GM21737 (cell line): Measurements from ENCODE around the gene PRELP.

Source experiments
- ATAC-seq: cut with Tn5 transposase; IDR thresholded peaks from one replicate; pipeline ENCODE4 v1.9.1; 2021; ENCODE audit warnings: mild to moderate bottlenecking, moderate library complexity; ENCODE audit not compliant: unreplicated experiment

PRELP gene

DNA sequence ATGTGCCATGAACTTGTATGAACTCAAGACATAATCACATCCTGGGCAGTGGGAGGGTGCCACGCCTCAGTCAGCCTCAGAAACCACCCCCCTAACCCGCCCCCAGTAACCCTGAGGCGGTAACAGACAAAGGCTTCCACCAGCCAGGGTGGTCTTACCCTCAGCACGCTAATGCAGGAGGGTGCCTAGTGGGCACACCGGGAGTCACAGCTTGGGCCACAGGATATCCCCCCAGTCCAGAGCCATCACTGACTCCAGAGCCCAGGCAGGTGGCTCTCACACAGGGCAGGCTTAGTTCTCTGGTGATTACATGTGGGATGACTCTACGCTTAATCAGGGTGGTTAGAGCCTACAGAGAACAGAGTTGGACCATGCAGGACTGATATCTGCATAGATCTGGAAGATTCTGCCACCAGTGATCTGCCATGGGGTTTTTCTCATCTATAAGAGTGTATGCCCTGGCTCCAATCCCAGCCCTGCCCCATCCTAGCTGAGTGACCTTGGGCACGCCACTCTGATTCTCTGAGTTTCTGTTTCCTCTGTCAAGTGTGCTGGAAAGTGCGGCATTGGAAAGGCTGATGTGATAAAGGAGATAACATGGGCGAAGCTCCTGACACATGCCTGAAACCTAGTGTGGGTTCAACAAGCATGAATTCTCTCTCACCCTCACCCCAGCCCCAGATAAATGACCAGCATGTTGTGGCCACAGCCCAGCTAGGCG is 45.6 kb downstream of the PRELP start:
- ATAC-seq, result no peak

GRCh38 chr1:203521812-203522211 is 46.2 kb downstream of the PRELP start:
- ATAC-seq, result no peak

DNA sequence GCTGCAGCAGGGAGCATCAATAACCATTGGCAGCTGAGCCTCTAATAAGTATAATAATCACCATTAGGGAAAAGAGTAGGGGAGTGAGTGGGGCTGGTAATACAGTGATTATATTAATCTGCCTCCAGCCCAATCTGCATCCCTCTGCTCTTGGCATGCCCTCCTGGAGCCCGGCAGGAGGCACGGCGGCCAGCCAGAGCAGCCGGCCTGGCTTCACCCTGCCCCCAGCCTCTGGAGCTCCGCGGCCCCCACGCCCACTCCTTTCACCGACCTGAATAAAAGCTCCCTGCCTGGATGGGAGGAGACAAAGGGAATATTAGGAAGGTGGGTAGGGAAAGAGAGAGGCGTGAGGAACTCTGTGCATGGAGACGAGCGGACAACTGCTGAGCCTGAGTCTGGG is 46.6 kb downstream of the PRELP start:
- no peak for ATAC-seq

DNA sequence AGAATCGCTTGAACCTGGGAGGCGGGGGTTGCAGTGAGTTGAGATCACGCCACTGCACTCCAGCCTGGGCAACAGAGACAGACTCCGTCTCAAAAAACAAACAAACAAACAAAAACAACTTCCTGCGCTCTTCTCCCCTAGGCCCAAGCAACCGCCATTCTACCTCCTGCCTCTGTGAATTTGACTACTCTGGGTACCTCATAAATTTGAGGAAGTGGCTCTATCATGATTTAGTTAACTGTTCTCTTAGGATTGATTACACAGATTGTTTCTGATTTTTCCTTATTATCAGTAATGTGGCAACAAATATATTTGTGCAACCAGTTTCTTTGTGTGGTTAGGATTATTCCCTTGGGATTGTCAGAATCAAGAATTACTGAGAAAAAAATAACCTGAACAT is 48.1 kb downstream of the PRELP start:
- ATAC-seq, result no peak

GRCh38 chr1:203524152-203524551 is 48.5 kb downstream of the PRELP start:
- no peak for ATAC-seq

DNA sequence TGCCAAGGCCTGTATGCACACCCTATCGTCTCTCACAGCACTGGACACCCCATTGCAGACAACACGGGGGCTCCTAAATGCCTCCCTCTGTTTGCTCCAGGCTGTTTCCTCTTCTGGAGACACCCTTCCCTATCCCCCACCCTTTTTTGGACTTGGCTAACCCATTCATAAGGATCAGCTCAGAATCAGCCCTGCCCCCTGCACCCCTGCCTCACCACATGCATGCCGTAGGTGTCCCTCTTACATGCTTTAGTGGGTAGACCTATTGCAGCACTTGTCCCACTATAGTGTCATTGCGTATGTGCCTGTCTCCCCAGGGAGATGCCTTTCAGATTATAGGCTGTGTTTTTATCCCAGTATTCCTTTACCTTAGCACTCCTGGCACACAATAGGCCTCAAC is 49.2 kb downstream of the PRELP start:
- ATAC-seq, result no peak

GRCh38 chr1:203525685-203526084 is 50.1 kb downstream of the PRELP start:
- ATAC-seq, result no peak

DNA sequence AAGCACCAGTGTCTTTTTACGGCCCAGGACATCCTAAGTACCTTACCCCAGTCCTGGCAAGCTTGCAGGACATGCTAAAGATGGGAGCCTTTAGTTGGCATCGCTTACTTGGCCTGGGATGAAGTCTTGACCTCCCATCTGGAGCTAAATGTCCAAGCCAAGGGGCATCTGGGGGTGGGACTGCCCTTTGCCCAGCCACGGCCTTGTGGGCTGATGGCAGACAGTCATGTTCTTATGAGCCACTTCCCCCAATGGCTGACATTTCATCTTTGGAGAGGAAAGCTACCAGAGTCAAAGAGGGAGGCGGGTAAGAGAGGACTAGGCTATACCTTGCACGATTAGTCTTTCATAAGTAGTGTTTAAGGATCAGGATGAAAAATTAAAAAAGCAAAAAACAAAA is 50.5 kb downstream of the PRELP start:
- ATAC-seq, result no peak

DNA sequence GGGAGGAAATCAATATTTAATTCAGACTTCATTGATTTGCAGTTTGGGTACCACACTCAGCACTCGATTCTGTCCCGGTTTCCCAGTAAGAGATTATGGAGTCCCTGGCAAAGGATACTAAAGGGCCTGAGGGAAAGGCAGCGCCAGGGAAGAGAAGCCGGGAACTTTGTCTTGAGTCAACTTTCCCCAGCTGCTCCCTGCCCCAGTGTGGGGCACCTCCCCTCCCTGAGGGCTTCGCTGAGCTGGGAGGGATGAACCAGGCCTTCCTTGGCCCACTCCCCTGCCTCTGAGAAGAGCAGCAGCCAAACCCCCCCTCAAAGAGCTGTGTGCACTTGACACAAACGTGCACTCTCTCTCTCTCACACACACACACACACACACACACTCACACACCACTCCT is 51.0 kb downstream of the PRELP start:
- ATAC-seq, result no peak

GRCh38 chr1:203527013-203527412 is 51.4 kb downstream of the PRELP start:
- ATAC-seq, result no peak

DNA sequence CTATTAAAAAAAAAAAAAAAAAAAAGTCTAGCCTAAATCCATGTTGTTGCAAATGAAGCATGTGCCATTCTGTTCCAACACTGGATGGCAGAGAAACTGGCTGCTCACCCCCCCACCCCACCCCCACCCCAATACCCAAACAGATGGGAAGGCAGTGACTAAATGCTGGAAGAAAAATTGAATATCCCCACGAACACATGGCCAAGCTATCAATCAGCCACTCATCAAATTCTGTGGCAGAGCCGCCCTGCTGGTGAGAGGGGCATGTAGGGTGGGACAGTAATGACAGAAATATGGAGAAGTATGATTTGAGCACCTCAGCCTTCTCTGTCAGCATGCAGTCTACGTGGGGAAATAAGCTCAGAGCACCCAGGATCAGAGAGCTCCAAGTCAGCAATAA is 52.5 kb downstream of the PRELP start:
- ATAC-seq, result no peak

GRCh38 chr1:203528976-203529835 is 53.6 kb downstream of the PRELP start:
- no peak for ATAC-seq

DNA sequence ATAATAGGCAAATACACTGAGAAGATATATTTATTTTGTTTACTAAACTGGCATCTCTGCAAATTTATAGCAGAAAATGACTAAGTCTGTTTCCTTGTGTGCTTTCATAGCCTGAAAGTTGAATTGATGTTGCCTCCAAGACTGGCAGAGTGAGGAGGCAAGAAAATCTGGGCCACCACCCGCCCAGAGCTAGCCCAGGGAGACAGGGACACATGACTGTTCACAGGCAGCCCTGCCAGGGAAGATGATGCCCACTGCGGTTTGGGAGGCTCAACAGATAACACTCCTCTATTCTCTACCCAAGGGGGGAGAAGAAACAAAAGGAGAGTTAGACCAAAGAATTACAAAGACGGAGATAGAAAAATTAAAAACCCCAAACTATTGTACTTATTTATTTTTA is 55.5 kb downstream of the PRELP start:
- ATAC-seq, result no peak

- no peak for ATAC-seq
Observed at GRCh38 chr1:203534012-203534411, 58.4 kb downstream of the PRELP start.

DNA sequence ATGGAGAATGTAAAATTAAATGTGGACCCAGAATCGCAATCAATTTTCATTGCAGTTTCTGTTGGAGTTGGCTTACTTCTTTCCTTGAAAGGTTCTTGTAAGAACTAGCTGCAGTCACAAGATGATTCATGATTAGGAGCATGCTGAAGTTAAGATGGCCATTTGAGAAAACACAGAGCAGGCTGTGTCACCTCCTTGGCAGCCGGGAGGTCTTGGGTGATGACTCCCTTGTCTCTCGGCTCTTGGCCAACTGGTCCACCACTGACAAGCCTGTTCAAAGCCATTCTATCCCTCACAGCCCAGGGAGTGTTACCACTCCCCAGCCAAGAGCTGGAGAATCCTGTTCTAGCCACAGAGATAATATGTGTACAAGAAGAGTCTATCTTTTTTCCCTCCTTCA is 58.9 kb downstream of the PRELP start:
- ATAC-seq, result no peak

GRCh38 chr1:203536575-203536974 is 61.0 kb downstream of the PRELP start:
- ATAC-seq, result no peak

DNA sequence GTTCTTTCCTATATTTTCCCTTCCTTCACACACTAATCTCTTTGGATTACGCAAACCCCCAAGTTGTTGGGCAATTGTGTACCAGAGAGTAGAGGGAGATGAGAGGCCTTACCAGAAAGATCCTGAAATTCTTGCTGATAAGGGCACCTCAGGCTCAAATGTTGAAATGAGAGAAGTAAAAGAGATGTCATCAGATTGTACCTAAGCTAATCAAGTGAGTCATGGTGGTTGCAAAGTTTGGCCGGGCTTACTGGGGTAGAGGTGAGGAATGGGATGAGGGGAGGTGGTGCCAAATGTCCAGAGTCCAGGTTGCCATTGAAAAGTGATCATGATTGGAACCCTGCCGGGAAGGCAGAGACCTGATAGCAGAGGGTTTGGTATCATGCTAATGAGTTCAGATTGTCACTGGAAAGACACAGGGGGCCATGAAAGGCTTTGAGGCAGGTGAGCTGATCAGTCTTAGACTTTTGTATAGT is 61.4 kb downstream of the PRELP start:
- no peak for ATAC-seq

DNA sequence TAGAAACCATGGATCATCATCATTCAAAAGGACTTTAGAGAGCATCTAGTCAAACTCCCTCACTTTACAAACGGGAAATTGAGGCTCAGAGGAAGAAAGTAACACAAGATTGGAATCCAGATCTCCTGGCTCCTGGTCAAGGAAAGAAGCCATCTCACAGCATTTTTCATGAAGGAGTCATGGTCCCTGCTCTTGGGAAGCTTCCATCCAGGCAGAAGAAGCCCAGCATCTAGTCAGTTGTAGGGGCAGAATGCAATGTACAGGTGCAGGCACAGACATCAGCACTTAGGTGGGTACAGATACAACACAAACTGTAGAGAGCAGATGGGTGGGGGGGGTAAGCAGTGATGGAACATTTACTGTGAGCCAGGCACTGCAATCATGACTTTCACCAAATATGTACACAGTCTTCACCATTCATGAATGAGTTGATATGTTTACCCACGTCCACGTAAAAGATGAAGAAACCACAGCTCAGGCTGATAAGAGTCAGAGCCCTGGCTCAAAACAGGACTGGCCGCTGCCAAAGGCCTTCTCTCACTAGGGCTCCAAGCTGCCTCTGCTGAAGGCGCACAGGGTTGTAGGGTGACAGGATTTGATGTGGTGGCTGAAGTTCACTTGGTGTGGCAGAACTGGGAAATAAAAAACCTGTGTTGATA is 62.3 kb downstream of the PRELP start:
- no peak for ATAC-seq

- no peak for ATAC-seq
Observed at GRCh38 chr1:203538726-203539125, 63.1 kb downstream of the PRELP start.

GRCh38 chr1:203539831-203540546 is 64.4 kb downstream of the PRELP start:
- ATAC-seq, result no peak
